ENCODE data around the gene MTMR1.

The MTMR1 gene

DNA sequence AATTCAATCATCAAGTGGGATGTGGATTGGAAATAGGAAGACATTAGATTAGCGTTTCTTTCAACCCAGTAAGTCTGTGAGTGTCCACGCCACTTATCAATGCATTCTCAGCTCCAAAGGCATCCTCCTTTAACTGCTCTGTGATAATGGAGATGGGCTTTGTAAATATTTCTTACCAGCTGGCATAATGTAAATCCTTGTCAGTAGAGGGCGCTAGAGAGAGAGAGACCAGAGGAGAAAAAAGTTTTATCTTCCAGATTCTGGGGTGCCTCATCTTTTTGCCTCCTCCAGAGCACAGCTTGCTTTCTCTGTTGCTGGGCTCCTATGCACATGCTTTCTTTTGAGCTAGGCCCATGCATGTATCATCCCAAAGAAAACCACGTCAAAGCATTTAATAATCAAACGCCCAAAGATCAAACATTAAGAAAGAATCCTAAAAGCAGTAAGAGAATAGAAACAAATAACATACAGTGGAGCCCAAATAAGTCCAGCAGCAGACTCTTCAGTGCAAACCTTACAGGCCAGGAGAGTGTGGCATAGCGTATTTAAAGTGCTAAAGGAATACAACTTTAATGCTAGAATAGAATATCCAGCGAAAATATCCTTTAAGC, 9.6 kb upstream of the MTMR1 start:
- Mint-ChIP-seq H3K27ac (no peak overlapping the region), H3K27me3 (peaks cover 1% of the 10 kb centered on the region), H3K4me1 (ENCODE audit: low read depth) (peaks cover 6% of the 10 kb centered on the region), H3K4me3 (no peak overlapping the region), H3K9me3 (no peaks in the 10 kb centered on the region), H3K36me3 (ENCODE audit: low read depth) (no peaks in the 10 kb centered on the region)
- intact Hi-C loops (cut with micrococcal nuclease) = loop anchor here (1.0 kb wide), 1 partner anchor 33 kb away; no protein-coding TSS in a partner anchor

DNA sequence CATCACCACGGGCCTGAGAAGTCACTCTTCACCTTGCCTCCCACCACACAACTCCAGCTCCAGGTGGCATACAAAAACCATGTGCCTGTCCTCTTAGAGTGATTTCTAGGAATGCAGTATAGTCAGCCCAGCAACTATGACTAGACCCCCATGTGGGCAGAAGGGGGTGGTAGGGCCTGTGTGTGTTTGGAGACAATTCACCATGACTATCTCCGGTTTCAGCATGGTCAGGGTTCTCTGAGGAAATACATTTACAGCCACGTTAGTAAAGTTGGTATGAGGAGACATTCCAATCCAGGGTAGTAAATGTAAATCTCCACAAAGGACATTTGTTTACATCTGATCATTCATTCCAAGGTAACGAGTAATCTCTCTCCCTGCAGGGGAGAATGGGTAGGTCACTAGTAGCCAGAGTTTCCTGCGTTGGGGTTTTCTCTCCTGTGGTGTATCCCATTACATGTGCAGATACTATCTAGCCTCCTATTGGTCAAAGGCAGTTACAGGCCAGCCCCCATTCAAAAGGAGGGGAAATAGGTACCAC, 4.2 kb upstream of the MTMR1 start:
- no peaks in the 10 kb centered on the region for H3K9me3 Mint-ChIP-seq
- no peaks in the 10 kb centered on the region for H3K36me3 Mint-ChIP-seq (ENCODE audit: low read depth)
- no peaks in the 10 kb centered on the region for H3K27me3 Mint-ChIP-seq
- no peak overlapping the region for H3K4me3 Mint-ChIP-seq
- H3K27ac Mint-ChIP-seq = no peak overlapping the region
- peaks cover 6% of the 10 kb centered on the region for H3K4me1 Mint-ChIP-seq (ENCODE audit: low read depth)
- intact Hi-C loops (cut with micrococcal nuclease) = no loop called here

DNA sequence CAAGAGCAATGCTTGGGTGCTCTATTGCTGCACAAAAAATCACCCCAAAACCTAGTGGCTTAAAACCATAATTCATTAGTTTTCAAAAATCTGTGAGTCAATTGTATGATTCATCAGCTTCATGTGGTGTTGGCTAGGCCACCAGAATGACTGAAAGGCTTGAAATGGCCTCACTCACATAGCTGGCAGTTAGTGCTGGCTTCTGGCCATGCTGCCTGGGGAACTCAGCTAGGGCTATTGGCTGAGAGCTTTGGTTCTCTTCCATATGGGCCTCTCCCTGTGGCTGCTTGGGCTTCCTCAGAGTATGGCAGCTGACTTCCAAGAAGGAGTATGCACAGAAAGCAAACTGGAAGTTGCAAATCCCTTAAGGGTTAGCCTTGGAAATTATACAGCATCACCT, 3.1 kb upstream of the MTMR1 start:
- H3K4me1 Mint-ChIP-seq (ENCODE audit: low read depth) = peaks cover 10% of the 10 kb centered on the region
- intact Hi-C loops (cut with micrococcal nuclease) = no loop called here
- no peaks in the 10 kb centered on the region for H3K36me3 Mint-ChIP-seq (ENCODE audit: low read depth)
- H3K9me3 Mint-ChIP-seq = no peaks in the 10 kb centered on the region
- H3K27ac Mint-ChIP-seq = no peak overlapping the region
- no peaks in the 10 kb centered on the region for H3K27me3 Mint-ChIP-seq
- H3K4me3 Mint-ChIP-seq = no peak overlapping the region

DNA sequence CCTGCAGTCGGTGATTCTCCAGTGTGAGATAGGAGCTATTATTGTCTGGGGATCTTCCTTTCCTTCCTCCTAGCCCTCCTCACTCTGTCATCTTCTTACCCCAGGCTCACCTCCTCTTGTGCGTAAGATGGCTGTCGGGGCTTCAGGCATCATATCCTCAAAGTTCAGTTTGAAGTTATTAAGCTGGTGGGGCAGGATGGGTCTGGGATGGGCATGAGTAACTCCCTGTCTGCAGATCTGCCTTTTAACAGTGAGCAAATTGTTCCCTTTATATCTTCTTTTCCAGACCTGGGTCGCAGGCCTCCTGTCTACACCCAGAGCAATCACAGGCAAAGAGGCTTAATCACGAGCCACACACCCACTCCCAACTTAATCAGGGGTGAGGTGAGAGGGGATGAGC, 900 bp upstream of the MTMR1 start:
- intact Hi-C loops (cut with micrococcal nuclease) = no loop called here
- Mint-ChIP-seq H3K9me3 (no peaks in the 10 kb centered on the region), H3K36me3 (ENCODE audit: low read depth) (peaks cover 6% of the 10 kb centered on the region), H3K27me3 (no peaks in the 10 kb centered on the region), H3K4me3 (peak overlapping the region; percentile 63), H3K27ac (peak overlapping the region; percentile 39), H3K4me1 (ENCODE audit: low read depth) (peaks cover 29% of the 10 kb centered on the region)

DNA sequence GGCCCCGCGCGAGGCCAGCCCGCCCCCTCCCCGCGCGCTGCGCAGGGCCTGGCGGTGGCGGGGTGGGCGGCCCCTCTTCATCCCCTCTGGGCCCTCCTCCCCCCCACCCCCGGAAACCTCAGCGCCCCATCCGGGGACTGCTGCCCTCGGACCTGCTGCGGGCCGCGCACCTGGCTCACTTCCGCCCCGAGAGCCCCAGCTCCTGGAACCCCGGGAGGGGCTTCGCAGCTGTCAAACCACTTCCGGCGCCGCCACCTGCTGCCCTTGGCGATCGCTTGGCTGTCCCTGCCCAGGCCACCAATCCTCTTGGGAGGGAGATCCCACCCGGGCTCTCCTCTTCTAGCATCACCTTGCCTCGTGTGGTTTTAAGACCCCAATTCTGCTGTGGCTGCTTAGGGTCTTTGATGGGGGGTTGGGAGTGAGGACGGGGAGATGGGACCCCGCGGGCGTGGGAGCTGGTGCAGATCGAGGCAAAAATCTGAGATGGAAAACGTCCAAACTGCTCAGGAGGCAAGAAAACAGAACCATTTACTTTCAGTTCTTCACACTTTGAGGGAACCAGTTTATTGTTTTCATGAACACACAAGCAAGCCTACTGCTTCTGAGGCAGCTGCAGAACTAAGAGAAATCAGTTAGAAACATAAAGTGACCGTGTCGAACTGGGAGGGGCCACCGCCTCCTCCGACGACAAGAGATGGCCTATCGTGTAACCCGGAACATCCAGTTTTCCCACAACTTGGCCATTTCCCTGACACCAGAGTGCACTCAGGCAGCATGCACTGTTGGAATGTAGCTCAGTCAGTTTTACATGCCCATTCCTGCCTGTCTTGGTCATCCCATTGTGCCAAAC, 754 bp downstream of the MTMR1 start:
- H3K4me1 Mint-ChIP-seq (ENCODE audit: low read depth) = peaks cover 26% of the 10 kb centered on the region
- no peaks in the 10 kb centered on the region for H3K27me3 Mint-ChIP-seq
- H3K27ac Mint-ChIP-seq = peak overlapping the region; percentile 92
- peaks cover 6% of the 10 kb centered on the region for H3K36me3 Mint-ChIP-seq (ENCODE audit: low read depth)
- peak overlapping the region; percentile 82 for H3K4me3 Mint-ChIP-seq
- intact Hi-C loops (cut with micrococcal nuclease) = loop anchor here (1.0 kb wide), 1 partner anchor 9 kb away; no protein-coding TSS in a partner anchor
- H3K9me3 Mint-ChIP-seq = no peaks in the 10 kb centered on the region

DNA sequence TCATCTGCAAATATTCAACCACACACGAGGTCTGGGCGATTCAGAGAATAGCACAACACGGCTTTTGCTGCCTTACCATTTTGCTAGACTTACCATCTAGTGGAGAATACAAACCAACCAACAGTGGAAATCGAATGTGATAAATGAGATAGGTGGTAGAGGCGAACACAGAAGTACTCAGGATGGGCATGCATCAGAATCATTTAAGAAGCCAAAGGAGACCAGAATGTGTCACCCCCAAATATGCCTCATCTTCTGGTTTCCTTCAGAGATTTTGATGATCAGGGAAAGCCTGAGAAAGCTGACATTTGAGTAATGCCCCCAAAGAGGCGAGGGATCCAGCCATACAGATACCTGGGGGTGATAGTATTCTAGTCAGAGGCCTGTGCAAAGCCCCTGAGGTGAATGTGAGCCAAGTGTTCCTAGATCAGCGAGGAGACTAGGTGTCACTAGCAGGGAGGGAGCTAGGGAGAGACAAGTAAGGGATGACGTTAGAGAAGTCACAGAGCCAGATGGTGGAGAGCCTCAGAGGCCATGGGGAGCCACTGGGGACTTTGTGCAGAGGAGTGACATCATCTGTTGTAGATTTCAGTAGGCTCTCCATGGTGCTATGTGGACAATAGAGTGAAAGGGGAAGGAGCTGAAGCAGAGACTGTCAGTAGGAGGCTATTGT, 1.7 kb downstream of the MTMR1 start:
- no peaks in the 10 kb centered on the region for H3K9me3 Mint-ChIP-seq
- peaks cover 6% of the 10 kb centered on the region for H3K36me3 Mint-ChIP-seq (ENCODE audit: low read depth)
- H3K4me3 Mint-ChIP-seq = peak overlapping the region; percentile 15
- H3K4me1 Mint-ChIP-seq (ENCODE audit: low read depth) = peaks cover 26% of the 10 kb centered on the region
- intact Hi-C loops (cut with micrococcal nuclease) = loop anchor here (1.0 kb wide), 1 partner anchor 8 kb away; no protein-coding TSS in a partner anchor
- peak overlapping the region; percentile 92 for H3K27ac Mint-ChIP-seq
- H3K27me3 Mint-ChIP-seq = no peaks in the 10 kb centered on the region

DNA sequence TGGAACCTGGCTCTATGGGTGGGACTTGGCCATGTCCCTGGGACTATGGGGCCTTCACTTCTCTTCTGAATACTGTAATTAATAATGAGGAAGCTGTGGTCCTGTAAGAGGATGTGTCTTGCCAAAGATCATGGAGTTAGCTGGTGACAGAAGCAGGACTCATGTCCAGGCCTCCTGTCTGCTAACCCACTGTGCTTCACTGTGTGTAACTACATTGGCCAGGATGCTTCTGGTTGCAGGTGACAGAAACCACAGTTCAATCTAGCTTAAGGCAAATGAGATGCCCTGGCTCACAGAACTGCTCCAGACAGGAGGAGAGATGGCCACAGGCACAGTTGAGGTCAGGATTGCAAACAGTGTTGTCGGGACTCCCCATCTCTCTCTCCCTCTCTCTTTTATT, 3.1 kb downstream of the MTMR1 start:
- peaks cover 26% of the 10 kb centered on the region for H3K4me1 Mint-ChIP-seq (ENCODE audit: low read depth)
- H3K27me3 Mint-ChIP-seq = no peaks in the 10 kb centered on the region
- intact Hi-C loops (cut with micrococcal nuclease) = no loop called here

DNA sequence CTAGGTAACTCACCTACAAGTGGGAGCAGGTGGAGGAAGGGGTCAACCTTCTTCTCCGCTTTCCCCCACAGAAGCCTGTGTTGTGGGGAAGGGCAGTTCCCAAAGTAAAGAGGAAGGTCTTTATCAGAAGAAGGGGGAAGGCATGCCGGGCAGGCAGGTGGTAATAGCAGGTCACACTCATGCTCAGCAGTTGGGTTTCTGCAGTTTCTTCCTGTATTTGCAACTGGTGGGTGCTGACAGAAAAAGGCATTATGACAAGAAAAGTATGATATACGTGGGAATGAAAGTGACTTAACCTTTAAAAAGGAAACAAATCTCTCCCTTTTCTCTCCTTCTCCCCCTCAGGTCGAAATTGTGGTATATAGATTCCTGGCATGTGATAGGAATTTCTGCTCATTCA, 3.7 kb downstream of the MTMR1 start:
- Mint-ChIP-seq H3K27ac (peak overlapping the region; percentile 92), H3K4me3 (no peak overlapping the region), H3K9me3 (no peaks in the 10 kb centered on the region), H3K4me1 (ENCODE audit: low read depth) (peaks cover 26% of the 10 kb centered on the region), H3K27me3 (no peaks in the 10 kb centered on the region), H3K36me3 (ENCODE audit: low read depth) (peaks cover 6% of the 10 kb centered on the region)
- intact Hi-C loops (cut with micrococcal nuclease) = no loop called here

More for the DNA sequence above, 3.1 kb downstream of the MTMR1 start:
- H3K36me3 Mint-ChIP-seq (ENCODE audit: low read depth) = peaks cover 6% of the 10 kb centered on the region
- peak overlapping the region; percentile 92 for H3K27ac Mint-ChIP-seq
- no peaks in the 10 kb centered on the region for H3K9me3 Mint-ChIP-seq
- H3K4me3 Mint-ChIP-seq = peak overlapping the region; percentile 32

DNA sequence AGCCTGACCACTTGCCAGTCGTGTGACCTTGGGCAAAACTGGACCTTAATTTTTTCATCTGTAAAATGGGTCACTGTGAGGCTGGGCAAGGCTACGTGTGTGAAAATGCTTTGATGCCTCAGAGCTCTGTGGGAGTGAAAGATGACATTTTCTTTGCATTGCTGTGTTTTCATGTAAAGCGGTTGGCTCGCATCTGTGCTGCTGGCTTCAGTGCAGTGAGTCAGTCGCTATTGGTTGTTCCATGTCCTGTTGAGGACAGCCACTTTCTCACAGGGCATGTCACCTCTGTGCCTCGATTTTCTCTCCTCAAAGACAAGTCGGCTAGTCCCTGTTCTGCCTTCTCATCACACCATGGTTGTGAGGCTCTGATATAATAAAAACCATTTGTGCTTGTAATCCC, 4.4 kb downstream of the MTMR1 start:
- intact Hi-C loops (cut with micrococcal nuclease) = no loop called here
- H3K9me3 Mint-ChIP-seq = no peaks in the 10 kb centered on the region
- H3K4me1 Mint-ChIP-seq (ENCODE audit: low read depth) = peaks cover 26% of the 10 kb centered on the region
- H3K27me3 Mint-ChIP-seq = no peaks in the 10 kb centered on the region
- H3K27ac Mint-ChIP-seq = no peak overlapping the region
- no peak overlapping the region for H3K4me3 Mint-ChIP-seq
- peaks cover 6% of the 10 kb centered on the region for H3K36me3 Mint-ChIP-seq (ENCODE audit: low read depth)

DNA sequence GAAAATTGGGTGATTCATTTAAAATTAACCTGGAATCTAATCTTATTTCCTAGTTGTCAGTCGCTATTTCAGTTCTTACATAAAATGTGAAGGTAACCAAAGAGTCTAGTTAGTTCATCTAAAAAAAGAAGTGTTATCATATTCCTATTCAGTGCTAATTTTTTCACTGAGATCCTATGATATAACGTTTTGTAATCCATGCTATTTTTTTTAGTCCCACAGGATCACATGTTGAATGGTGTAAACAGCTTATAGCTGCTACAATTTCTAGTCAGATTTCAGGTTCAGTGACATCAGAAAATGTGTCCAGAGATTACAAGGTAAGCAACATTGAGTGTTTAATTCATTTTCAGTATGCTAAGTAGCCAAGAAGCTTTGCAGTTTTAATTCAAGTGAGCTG, 5.8 kb downstream of the MTMR1 start:
- Mint-ChIP-seq H3K9me3 (no peaks in the 10 kb centered on the region), H3K27ac (no peak overlapping the region), H3K27me3 (no peaks in the 10 kb centered on the region), H3K4me3 (no peak overlapping the region), H3K36me3 (ENCODE audit: low read depth) (peaks cover 6% of the 10 kb centered on the region), H3K4me1 (ENCODE audit: low read depth) (peaks cover 34% of the 10 kb centered on the region)
- intact Hi-C loops (cut with micrococcal nuclease) = no loop called here

DNA sequence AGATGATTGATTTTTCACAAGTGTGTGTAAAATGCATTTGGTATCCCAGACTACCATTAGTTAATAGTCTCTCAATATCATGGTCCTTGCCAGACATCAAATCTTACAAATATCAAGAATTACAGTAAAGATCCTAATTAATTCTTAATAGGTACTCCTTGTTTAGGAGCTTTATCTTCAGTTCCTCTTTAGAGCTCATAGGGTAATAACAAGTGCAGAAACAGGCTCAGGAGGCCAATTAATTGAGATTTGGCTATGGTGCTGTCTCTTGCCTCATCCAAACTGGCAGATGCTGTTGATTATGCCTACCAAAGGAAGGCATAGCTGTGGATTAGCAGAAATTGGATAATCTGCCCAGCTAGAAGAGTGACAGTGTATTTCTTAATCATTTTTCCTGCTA, 6.9 kb downstream of the MTMR1 start:
- intact Hi-C loops (cut with micrococcal nuclease) = no loop called here
- H3K4me1 Mint-ChIP-seq (ENCODE audit: low read depth) = peaks cover 41% of the 10 kb centered on the region

DNA sequence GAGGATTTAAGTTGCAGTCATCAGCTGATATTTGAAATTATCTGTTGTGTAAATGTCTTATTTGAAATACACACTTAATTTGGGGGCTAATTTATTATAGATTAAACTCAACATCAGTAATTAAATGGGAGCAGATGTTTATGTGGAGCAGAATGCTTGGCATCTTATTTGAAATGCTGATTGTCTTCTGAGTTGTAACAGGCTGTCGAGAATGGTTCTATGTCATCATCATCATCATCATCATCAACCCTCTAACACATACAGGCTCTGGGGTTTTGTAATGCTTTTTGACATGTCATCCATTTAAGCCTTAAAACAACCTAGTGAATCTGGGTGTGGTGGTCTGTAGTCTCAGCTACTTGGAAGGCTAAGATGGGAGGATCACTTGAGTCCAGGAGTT, 8.2 kb downstream of the MTMR1 start:
- peaks cover 34% of the 10 kb centered on the region for H3K4me1 Mint-ChIP-seq (ENCODE audit: low read depth)
- peaks cover 12% of the 10 kb centered on the region for H3K36me3 Mint-ChIP-seq (ENCODE audit: low read depth)
- no peaks in the 10 kb centered on the region for H3K27me3 Mint-ChIP-seq
- H3K27ac Mint-ChIP-seq = no peak overlapping the region
- H3K9me3 Mint-ChIP-seq = no peaks in the 10 kb centered on the region
- H3K4me3 Mint-ChIP-seq = no peak overlapping the region
- intact Hi-C loops (cut with micrococcal nuclease) = no loop called here

More for the DNA sequence above, 6.9 kb downstream of the MTMR1 start:
- Mint-ChIP-seq H3K27ac (no peak overlapping the region), H3K9me3 (no peaks in the 10 kb centered on the region), H3K4me3 (no peak overlapping the region), H3K27me3 (no peaks in the 10 kb centered on the region), H3K36me3 (ENCODE audit: low read depth) (peaks cover 12% of the 10 kb centered on the region)

DNA sequence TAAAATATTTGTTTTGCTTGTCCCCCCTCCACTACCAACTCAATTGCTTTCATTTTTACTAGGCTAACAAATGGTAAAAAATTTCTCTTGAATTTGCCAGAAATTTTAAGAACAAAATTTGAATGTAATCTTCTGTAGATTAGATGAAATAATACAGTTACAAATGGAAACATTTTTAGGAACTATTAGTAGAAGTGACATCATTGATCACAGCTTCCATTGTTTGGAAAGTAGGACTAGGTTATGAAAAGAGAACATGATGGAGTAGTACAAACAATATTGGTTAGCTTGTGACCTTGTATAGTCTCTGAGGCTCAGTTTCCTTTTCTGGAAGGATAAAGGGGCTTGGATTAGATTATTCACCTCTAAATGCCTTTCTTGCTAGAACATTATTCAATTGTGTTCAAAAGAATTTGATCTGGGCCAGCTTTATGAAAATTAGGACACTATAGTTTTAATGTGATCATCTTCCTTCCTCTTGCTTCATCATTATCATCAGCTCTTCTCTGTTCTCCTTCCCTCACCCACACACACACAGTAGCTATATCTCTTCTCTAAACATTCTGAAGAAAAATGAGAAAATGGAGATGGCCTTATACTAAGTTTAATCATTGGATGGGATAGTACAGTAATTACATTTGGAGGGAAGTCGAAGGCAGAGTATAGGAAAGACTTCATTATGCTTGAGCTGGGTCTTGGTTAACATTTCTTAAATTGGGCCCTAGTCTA, 9.9 kb downstream of the MTMR1 start:
- no peaks in the 10 kb centered on the region for H3K9me3 Mint-ChIP-seq
- no peaks in the 10 kb centered on the region for H3K27me3 Mint-ChIP-seq
- peaks cover 12% of the 10 kb centered on the region for H3K36me3 Mint-ChIP-seq (ENCODE audit: low read depth)
- H3K4me3 Mint-ChIP-seq = no peak overlapping the region
- intact Hi-C loops (cut with micrococcal nuclease) = loop anchor here (1.0 kb wide), 1 partner anchor 9 kb away; no protein-coding TSS in a partner anchor
- peak overlapping the region; percentile 70 for H3K27ac Mint-ChIP-seq
- H3K4me1 Mint-ChIP-seq (ENCODE audit: low read depth) = peaks cover 24% of the 10 kb centered on the region

All from dendritic cell treated with granulocyte-macrophage colony-stimulating factor and Interleukin-4, amounts not matched to agents 40 ng/mL and 50 ng/mL, for 4 days (primary cell).